ENCODE data around the gene SCPEP1. TPM values are rescaled to one million over a fixed set of nuclear protein-coding genes. Genes with fewer than 3 reads are reported as not detected.
"Not testable (repeated sequence)": the region's sequence is repeated elsewhere in the genome, so short reads cannot be mapped to it uniquely, and the experiment has no call there.

The SCPEP1 gene
- total RNA-seq, 1 experiment from 2014 or later = 55.6 TPM

DNA sequence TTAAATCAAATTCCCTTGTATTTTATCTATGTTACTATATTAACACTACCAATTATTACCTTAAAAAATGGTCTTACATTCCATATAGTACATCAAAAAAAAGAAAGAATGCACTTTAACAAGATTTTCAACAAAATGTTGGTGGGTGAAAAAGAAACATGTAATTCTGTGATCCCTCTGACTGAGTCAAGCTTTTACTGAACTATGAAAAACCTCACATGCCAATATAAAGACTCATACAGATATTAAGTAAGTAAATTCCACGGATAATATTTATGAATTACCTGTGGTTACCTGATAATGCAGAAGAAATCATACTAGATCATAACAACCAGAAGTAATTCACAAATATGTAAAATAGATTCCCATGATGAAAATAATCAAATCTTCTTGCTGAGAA lies 29.4 kb upstream of the SCPEP1 start:
- no peak for DNase-seq
- Histone ChIP-seq H3K4me3 (no peak overlapping the region), H3K36me3 (peaks cover 81% of the 10 kb centered on the region), H3K9me3 (no peaks in the 10 kb centered on the region), H3K27me3 (no peaks in the 10 kb centered on the region)

DNA sequence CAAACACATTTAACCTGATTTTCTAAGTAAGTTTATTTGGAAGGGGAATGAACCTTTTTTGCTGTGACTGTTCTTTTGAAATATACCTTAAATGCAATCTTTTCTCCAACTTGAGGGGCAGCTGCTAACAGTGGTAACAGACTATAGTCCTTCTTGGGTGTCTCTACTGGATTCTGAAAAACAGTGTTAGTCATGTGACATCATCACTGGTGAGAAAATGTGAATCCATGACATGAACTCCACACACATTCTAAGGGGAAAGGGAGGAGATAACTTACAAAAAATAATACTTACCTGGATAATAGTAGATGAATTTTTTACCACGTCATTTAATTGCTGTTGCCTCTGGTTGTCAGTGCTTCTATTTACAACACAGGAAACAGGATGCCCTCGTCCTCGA lies 28.3 kb upstream of the SCPEP1 start:
- no peaks in the 10 kb centered on the region for H3K9me3 ChIP-seq
- peaks cover 81% of the 10 kb centered on the region for H3K36me3 ChIP-seq
- no peak overlapping the region for H3K4me3 ChIP-seq
- no peak for DNase-seq
- H3K27me3 ChIP-seq = no peaks in the 10 kb centered on the region

DNA sequence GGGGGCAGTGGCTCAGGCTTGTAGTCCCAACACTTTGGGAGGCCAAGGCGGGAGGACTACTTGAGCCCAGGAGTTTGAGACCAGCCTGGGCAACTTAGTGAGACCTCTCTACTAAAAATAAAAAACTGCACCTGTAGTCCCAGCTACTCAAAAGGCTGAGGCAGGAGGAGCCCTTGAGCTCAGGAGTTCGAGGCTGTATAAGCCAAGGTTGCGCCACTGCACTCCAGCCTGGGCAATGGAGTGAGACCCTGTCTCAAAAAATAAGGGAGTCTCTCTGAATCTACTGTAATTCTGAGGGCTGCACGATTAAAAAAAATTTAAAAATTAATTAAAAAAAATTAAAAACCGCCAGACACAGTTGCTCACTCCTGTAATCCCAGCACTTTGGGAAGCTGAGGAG lies 20.9 kb upstream of the SCPEP1 start:
- no peaks in the 10 kb centered on the region for H3K9me3 ChIP-seq
- DNase-seq = no peak
- H3K36me3 ChIP-seq = peaks cover 44% of the 10 kb centered on the region
- H3K27me3 ChIP-seq = no peaks in the 10 kb centered on the region
- H3K4me3 ChIP-seq = no peak overlapping the region

DNA sequence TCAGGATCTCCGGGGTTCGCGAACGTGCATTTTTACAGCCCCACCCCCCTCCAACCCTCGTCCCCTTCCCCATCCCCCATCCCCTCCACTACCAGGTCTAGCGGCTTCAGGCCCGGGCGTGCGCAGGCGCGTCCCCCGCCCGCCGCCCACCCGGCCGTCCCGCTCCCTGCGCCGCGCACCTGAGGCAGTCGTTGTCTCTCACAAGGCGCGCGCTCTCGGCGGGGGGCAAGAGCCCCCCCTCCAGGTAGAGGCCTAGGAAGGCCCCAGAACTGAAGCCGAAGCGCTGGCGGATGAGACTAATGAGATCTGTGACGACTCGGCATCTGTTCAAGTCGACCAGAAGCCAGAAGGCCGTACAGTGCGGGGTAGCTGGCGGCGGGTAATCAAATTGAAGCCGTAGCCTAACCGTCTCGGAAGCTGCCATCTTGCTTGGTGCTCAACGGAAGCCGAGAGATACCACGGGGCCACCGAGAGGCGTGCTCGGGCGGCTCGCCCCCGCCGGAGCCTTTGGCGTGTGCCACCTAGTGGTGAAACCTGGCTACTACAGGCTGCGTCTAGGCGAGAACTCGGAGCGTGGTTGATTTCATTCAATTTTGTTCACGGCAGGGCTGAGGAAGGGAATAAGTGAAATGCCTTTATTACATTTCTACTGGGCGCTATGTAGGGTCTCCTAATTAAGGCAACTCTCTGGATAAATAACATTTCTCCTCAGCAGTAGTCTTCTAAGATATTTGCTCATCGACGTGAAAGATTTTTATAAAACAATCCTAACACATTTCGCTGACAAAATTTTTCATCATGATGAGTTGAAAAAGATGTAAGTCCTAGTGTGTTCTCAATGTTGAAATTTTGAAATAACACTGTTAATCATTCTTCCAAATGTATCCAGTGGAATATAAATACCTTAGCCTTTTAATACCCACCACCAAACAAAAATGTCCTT lies 17.1 kb upstream of the SCPEP1 start, which contains the start of gene COIL:
COIL (minus strand) TSS at position 455 of the 943 bp plus-strand sequence; CDS start at position 424, 31 bp downstream.
- H3K4me3 ChIP-seq = peak within 1 kb of the TSS; percentile 99
- H3K9me3 ChIP-seq = no peaks in the 10 kb centered on the region
- H3K36me3 ChIP-seq = peaks cover 22% of the 10 kb centered on the region
- H3K27me3 ChIP-seq = no peaks in the 10 kb centered on the region
- peak; percentile 91 for DNase-seq

DNA sequence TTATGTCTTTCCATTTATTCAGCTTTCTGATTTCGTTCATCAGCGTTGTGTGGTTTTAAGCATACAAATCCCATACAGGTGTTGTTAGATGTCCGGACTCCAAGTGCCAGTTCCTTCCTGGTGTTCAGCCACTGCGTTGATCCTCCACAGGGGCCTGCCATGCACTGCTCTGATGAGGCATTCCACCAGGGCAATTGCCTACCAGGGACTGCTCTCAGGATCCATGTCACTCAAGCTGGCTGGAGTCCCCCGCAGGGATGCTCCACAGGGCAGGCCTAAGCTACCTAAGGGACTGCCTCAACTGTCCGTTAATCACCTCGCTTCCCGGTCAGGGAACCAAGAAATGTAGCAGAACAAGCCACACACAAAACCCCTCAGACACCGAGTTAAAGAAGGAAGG lies 12.7 kb upstream of the SCPEP1 start:
- H3K4me3 ChIP-seq, H3K9me3 ChIP-seq, H3K27me3 ChIP-seq, H3K36me3 ChIP-seq, DNase-seq: not testable (repeated sequence)

DNA sequence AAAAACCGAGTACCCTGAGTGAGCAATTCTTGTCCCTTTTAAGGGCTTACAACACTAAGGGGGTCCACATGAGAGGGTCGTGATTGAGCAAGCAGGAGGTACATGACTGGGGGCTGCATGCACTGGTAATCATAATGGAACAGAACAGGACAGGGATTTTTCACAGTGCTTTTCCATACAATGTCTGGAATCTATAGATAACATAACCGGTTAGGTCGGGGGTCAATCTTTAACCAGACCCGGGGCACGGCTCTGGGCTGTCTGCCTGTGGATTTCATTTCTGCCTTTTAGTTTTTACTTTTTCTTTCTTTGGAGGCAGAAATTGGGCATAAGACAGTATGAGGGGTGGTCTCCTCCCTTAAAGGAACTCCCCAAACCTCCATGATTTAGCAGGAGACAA lies 12.2 kb upstream of the SCPEP1 start:
- DNase-seq = not testable (repeated sequence)

DNA sequence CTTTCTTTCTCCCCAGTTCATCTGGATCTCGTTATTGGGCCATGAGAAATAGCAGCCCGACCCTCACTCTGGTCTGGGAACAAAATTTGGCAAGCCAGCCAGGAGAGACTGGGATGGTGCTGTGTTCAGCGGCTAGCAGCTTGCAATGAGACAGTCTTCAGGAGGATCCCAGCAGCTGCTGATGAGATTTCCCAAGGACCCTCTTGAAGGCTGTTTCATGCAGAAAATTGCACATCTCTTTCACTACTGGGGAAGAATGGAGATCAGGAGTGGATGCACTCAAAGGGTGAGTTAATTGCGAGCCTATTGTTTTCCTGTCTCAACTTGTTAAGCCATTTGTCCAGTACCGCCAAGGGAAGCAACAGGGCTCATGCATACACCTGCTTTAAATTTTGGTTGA lies 11.6 kb upstream of the SCPEP1 start:
- Histone ChIP-seq H3K27me3 (no peaks in the 10 kb centered on the region), H3K9me3 (no peaks in the 10 kb centered on the region), H3K4me3 (no peak overlapping the region), H3K36me3 (no peaks in the 10 kb centered on the region)
- DNase-seq = no peak

More for the DNA sequence above, 12.2 kb upstream of the SCPEP1 start:
- H3K27me3 ChIP-seq, H3K36me3 ChIP-seq, H3K9me3 ChIP-seq, H3K4me3 ChIP-seq: not testable (repeated sequence)

DNA sequence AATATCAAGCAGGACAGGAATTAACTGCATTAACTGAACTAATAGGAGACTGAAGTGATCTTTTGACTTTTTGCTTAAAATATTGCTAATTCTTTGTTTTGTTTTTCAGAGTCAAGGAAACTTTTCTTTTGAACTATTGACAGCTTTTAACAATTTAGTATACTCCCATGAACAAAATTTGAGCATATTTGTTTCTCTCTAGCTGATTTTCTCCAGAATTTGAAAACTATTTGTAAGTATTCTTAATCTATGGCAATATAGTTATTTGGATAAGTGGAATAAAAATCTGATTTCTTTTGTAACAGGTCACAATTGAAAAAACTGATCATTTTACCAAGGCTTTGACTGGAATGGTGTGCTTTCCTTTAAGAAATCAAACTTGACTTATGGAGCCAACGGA lies 7.0 kb upstream of the SCPEP1 start:
- H3K4me3 ChIP-seq = no peak overlapping the region
- no peaks in the 10 kb centered on the region for H3K9me3 ChIP-seq
- H3K27me3 ChIP-seq = no peaks in the 10 kb centered on the region
- no peaks in the 10 kb centered on the region for H3K36me3 ChIP-seq
- DNase-seq = no peak

DNA sequence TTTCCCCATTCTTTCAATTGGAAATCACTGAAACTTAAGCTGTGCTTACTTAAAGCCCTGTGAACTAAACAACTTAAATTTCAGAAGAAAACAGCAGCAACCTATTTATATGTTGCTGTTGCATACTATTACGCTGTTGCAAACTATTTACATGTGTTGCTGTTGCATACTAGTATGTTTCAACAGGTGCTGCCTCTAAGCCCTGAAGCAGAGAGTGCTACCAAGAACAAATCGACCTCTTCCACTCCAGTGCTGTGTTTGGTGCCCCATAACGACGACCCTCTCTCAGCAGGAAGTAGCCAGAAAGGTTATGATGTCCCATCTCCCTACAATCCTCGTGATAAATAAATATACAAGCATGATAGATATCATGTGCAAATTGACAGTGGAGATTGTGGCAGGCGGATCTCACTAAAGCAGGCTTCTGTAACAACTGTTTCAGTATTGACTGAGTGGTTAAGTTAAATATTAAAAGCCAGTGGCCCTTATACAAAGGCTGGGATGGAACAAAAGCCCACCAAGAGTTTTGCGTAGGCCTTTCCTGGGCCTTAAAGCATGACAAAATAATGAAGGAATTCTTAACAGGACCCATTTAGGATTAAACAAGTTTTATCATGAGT lies 5.7 kb upstream of the SCPEP1 start:
- Histone ChIP-seq H3K36me3 (no peaks in the 10 kb centered on the region), H3K9me3 (no peaks in the 10 kb centered on the region), H3K4me3 (no peak overlapping the region), H3K27me3 (peaks cover 11% of the 10 kb centered on the region; the same call in 1 of the 2 replicates)
- DNase-seq = no peak

DNA sequence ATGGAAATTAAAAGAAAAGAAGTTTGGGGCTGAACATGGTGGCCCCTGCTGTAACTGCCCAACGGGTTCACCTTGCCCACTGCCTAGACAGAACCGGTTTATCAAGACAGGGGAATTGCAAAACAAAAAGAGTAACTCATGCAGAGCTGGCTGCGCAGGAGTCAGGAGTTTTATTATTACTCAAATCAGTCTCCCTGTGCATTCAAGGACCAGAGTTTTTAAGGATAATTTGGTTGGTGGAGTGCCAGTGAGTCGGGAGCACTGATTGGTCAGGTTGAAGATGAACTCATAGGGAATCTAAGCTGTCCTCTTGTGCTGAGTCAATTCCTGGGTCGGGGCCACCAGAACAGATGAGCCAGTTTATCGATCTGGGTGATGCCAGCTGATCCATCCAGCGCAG lies 4.4 kb upstream of the SCPEP1 start:
- H3K36me3 ChIP-seq = no peaks in the 10 kb centered on the region
- H3K4me3 ChIP-seq = no peak overlapping the region
- DNase-seq = peak; percentile 78
- H3K9me3 ChIP-seq = no peaks in the 10 kb centered on the region
- peaks cover 11% of the 10 kb centered on the region; the same call in 1 of the 2 replicates for H3K27me3 ChIP-seq

DNA sequence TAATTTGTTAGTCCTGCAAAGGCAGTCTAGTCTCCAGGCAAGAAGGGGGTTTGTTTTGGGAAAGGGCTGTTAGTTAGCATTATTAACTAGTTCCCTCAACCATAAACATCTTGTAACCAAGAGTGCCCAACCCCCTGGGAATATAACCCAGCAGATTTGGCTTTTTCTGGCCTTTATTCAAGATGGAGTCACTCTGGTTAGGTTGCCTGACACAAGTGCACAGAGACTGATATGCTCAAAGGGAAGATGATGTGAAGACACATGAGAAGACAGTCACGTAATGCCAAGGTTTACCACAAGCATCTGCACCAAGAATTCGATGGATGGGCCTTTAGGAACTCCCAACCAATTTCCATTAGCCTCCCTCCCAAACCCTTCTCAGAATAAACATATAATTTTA lies 3.9 kb upstream of the SCPEP1 start:
- Histone ChIP-seq H3K4me3 (no peak overlapping the region), H3K27me3 (peaks cover 11% of the 10 kb centered on the region; the same call in 1 of the 2 replicates), H3K9me3 (no peaks in the 10 kb centered on the region), H3K36me3 (no peaks in the 10 kb centered on the region)
- no peak for DNase-seq

DNA sequence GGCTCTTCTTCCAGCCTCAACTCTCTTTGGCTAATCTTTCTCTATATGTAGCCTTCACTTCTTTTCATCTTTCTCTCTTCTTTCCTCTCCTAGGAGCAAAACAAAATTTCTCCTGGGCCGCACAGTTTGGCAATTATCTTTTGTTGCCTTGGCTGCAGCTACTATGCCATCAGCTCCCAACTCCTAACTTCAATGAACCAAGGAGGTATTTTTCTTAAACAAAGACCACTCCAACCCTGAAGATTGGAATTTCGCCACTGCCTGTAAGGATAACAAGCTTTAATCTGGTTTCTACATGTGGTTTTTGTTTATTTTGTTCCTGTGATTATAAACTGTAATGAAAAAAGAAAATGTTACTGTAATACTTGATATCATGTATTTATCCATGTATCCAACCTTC lies 2.3 kb upstream of the SCPEP1 start:
- DNase-seq = no peak
- no peak overlapping the region for H3K4me3 ChIP-seq
- no peaks in the 10 kb centered on the region for H3K9me3 ChIP-seq
- H3K36me3 ChIP-seq = no peaks in the 10 kb centered on the region
- peaks cover 11% of the 10 kb centered on the region; the same call in 1 of the 2 replicates for H3K27me3 ChIP-seq

DNA sequence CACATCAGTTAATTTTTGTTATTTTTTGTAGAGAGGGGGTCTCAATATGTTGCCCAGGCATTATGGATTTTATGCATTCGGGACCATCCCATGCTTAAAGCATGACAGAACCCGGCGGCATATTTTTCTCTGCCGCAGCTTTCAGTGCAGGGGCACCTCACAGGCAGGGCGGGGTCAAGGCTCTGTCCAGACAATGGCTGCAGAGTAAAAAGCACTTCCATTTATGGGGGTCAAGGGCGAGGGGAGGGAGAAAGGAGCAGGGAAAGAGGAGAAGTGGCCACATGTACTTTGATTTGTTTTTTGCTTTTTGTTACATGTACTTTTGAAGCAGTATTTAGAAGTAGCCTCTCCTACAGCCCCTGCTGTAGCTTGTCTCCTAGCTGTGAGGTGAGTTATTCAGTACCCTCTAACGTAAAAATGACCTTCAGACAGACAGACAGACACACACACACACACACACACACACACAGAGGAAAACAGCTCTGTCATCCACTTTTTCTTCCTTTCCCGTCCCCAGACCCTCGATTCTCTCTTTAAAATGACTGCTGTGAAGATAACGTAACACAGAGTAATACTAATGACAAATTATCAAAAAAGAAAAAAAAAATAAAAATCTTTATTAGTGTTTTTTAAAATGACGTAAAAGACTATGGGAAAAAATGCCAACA lies 856 bp upstream of the SCPEP1 start:
- H3K4me3 ChIP-seq = peak overlapping the region; percentile 57
- no peak for DNase-seq
- H3K9me3 ChIP-seq = no peaks in the 10 kb centered on the region
- H3K27me3 ChIP-seq = peaks cover 11% of the 10 kb centered on the region; the same call in 1 of the 2 replicates
- no peaks in the 10 kb centered on the region for H3K36me3 ChIP-seq

DNA sequence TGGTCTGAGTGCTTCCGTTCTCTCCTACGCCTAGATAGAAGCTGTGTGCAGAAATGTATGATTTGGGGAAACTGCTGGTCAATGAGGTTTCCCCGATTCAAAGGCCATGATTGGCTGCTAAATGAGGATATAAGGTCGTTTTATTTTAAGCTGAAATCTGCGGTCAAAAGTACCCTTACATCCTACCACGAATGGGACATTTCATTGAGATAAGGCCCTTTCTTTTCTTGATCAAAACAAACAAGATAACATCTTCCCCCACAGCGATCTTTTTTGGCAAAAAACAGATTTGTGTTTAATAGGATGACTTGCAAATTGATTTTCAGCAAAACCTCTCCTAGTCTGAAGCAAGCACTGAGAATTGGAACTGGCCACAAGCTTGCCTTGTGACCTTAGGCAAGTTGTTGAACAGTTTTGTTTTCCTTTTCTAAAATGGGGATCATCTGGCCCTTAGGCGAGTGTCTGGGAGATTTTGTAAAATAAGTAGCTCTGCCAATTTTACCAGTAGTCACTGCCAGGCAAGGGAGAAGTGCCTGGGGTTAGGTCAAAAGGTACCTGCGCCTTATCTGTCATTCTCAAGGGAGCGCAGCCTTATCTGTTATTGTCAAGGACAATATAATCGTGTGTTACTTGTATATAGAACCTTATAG lies 635 bp downstream of the SCPEP1 start:
- Histone ChIP-seq H3K4me3 (peak overlapping the region; percentile 57), H3K27me3 (peaks cover 11% of the 10 kb centered on the region; the same call in 1 of the 2 replicates), H3K9me3 (no peaks in the 10 kb centered on the region), H3K36me3 (no peaks in the 10 kb centered on the region)
- no peak for DNase-seq

DNA sequence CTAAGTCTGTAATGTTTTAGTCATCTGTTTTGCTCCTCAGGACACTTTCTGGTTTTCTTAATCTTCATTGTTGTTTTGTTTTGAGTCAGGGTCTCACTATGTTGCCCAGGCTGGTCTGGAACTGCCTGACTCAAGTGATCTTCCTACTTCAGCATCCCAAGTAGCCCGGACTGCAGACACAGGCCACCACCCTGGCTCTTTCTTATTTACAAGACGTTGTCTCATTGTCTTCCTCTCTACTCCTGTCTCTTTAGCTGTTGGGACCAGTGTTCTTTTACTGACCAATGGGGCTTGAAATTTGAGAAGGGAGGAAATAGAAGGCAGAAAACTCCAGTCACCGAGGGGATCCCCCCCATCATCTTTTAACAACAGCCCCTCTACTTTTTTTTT lies 1.2 kb downstream of the SCPEP1 start:
- H3K4me3 ChIP-seq = peak overlapping the region; percentile 57; the same call in 1 of the 2 replicates

DNA sequence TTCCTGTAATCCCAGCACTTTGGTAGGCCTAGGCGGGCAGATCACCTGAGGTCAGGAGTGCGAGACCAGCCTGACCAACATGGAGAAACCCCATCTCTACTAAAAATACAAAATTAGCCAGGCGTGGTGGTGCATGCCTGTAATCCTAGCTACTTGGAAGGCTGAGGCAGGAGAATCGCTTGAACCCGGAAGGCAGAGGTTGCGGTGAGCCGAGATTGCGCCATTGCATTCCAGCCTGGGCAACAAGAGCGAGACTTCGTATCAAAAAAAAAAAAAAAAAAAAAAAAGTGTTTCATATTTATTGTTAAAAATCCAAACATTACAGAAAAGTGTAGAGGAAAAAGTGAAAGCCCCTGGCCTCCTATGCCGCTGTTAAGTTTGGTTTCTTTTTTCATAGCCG lies 2.6 kb downstream of the SCPEP1 start:
- not testable (repeated sequence) for DNase-seq, H3K4me3 ChIP-seq, H3K9me3 ChIP-seq, H3K36me3 ChIP-seq
- H3K27me3 ChIP-seq = peaks cover 11% of the 10 kb centered on the region; the same call in 1 of the 2 replicates

More for the DNA sequence above, 1.2 kb downstream of the SCPEP1 start:
- no peak for DNase-seq
- Histone ChIP-seq H3K27me3 (peaks cover 11% of the 10 kb centered on the region; the same call in 1 of the 2 replicates), H3K9me3 (no peaks in the 10 kb centered on the region), H3K36me3 (no peaks in the 10 kb centered on the region)

All from MG63 (cell line).